Measurements from ENCODE around the gene LRRC36. TPM values are rescaled to one million over a fixed set of nuclear protein-coding genes. Genes with fewer than 3 reads are reported as not detected.
A peak's percentile ranks its signal among the peaks of the same experiment; 100 is the strongest.
"Not testable (repeated sequence)": the region's sequence is repeated elsewhere in the genome, so short reads cannot be mapped to it uniquely, and the experiment has no call there.

The LRRC36 gene
- total RNA-seq, 3 donors from 2014 or later = not detected

- Mint-ChIP-seq H3K4me1 (ENCODE audit: low read depth) (no peaks in the 10 kb centered on the region), H3K9me3 (no peaks in the 10 kb centered on the region), H3K36me3 (ENCODE audit: insufficient read depth) (no peaks in the 10 kb centered on the region), H3K4me3 (no peak overlapping the region), H3K27me3 (ENCODE audit: low read depth) (peaks cover 8% of the 10 kb centered on the region)
- DNase-seq (no peak), ATAC-seq (no peak)
Observed at GRCh38 chr16:67345401-67345800, 18.8 kb downstream of the LRRC36 start.

- Mint-ChIP-seq H3K27me3 (ENCODE audit: low read depth) (peaks cover 8% of the 10 kb centered on the region), H3K9me3 (no peaks in the 10 kb centered on the region), H3K36me3 (ENCODE audit: insufficient read depth) (no peaks in the 10 kb centered on the region), H3K4me3 (no peak overlapping the region), H3K4me1 (ENCODE audit: low read depth) (no peaks in the 10 kb centered on the region)
- no peak for ATAC-seq
- no peak for DNase-seq
Observed at GRCh38 chr16:67346341-67346740, 19.7 kb downstream of the LRRC36 start.

GRCh38 chr16:67349172-67349571 is 22.6 kb downstream of the LRRC36 start:
- Mint-ChIP-seq H3K36me3 (ENCODE audit: insufficient read depth) (no peaks in the 10 kb centered on the region), H3K27me3 (ENCODE audit: low read depth) (peaks cover 3% of the 10 kb centered on the region), H3K4me1 (ENCODE audit: low read depth) (no peaks in the 10 kb centered on the region), H3K4me3 (no peak overlapping the region), H3K9me3 (no peaks in the 10 kb centered on the region)
- ATAC-seq = peak; percentile 48 to 60
- DNase-seq = no peak

GRCh38 chr16:67350324-67350723 is 23.7 kb downstream of the LRRC36 start:
- no peaks in the 10 kb centered on the region for H3K36me3 Mint-ChIP-seq (ENCODE audit: insufficient read depth)
- ATAC-seq = no peak
- H3K27me3 Mint-ChIP-seq (ENCODE audit: low read depth) = peaks cover 2% of the 10 kb centered on the region
- no peaks in the 10 kb centered on the region for H3K9me3 Mint-ChIP-seq
- no peak overlapping the region for H3K4me3 Mint-ChIP-seq
- H3K4me1 Mint-ChIP-seq (ENCODE audit: low read depth) = no peaks in the 10 kb centered on the region
- no peak for DNase-seq

GRCh38 chr16:67352463-67352862 is 25.8 kb downstream of the LRRC36 start:
- not testable (repeated sequence) for DNase-seq; ATAC-seq; H3K36me3 Mint-ChIP-seq (ENCODE audit: insufficient read depth); H3K27me3 Mint-ChIP-seq (ENCODE audit: low read depth); H3K4me1 Mint-ChIP-seq (ENCODE audit: low read depth); H3K4me3 Mint-ChIP-seq; H3K9me3 Mint-ChIP-seq

GRCh38 chr16:67356396-67356795 is 29.8 kb downstream of the LRRC36 start:
- peaks cover 3% of the 10 kb centered on the region for H3K27me3 Mint-ChIP-seq (ENCODE audit: low read depth)
- ATAC-seq (no peak), DNase-seq (no peak)
- H3K9me3 Mint-ChIP-seq = no peaks in the 10 kb centered on the region
- H3K4me1 Mint-ChIP-seq (ENCODE audit: low read depth) = no peaks in the 10 kb centered on the region
- no peaks in the 10 kb centered on the region for H3K36me3 Mint-ChIP-seq (ENCODE audit: insufficient read depth)
- H3K4me3 Mint-ChIP-seq = no peak overlapping the region

GRCh38 chr16:67357561-67357960 is 30.9 kb downstream of the LRRC36 start:
- no peak for ATAC-seq
- Mint-ChIP-seq H3K4me1 (ENCODE audit: low read depth) (no peaks in the 10 kb centered on the region), H3K9me3 (no peaks in the 10 kb centered on the region), H3K36me3 (ENCODE audit: insufficient read depth) (no peaks in the 10 kb centered on the region), H3K4me3 (no peak overlapping the region), H3K27me3 (ENCODE audit: low read depth) (peaks cover 3% of the 10 kb centered on the region)
- no peak for DNase-seq

- peak in 1 of 2 donors; percentile 59 for ATAC-seq
- not testable (repeated sequence) for H3K27me3 Mint-ChIP-seq (ENCODE audit: low read depth)
Observed at GRCh38 chr16:67359540-67360269, 33.1 kb downstream of the LRRC36 start.

GRCh38 chr16:67361038-67361437 is 34.4 kb downstream of the LRRC36 start:
- H3K36me3 Mint-ChIP-seq (ENCODE audit: insufficient read depth) = no peaks in the 10 kb centered on the region
- peaks cover 13% of the 10 kb centered on the region for H3K4me1 Mint-ChIP-seq (ENCODE audit: low read depth)
- no peaks in the 10 kb centered on the region for H3K9me3 Mint-ChIP-seq
- peaks cover 3% of the 10 kb centered on the region for H3K27me3 Mint-ChIP-seq (ENCODE audit: low read depth)
- no peak for ATAC-seq
- H3K4me3 Mint-ChIP-seq = no peak overlapping the region
- DNase-seq = no peak

More at GRCh38 chr16:67359540-67360269, 33.1 kb downstream of the LRRC36 start:
- not testable (repeated sequence) for H3K9me3 Mint-ChIP-seq; H3K4me3 Mint-ChIP-seq; DNase-seq; H3K4me1 Mint-ChIP-seq (ENCODE audit: low read depth); H3K36me3 Mint-ChIP-seq (ENCODE audit: insufficient read depth)

GRCh38 chr16:67364600-67365235 is 38.1 kb downstream of the LRRC36 start:
- DNase-seq (no peak), ATAC-seq (peak in 1 of 2 donors; percentile 18)
- H3K4me1 Mint-ChIP-seq (ENCODE audit: low read depth) = peaks cover 13% of the 10 kb centered on the region
- peak overlapping the region; percentile 3 for H3K4me3 Mint-ChIP-seq
- no peaks in the 10 kb centered on the region for H3K36me3 Mint-ChIP-seq (ENCODE audit: insufficient read depth)
- H3K9me3 Mint-ChIP-seq = no peaks in the 10 kb centered on the region
- no peaks in the 10 kb centered on the region for H3K27me3 Mint-ChIP-seq (ENCODE audit: low read depth)

- DNase-seq (no peak), ATAC-seq (no peak)
- Mint-ChIP-seq H3K4me1 (ENCODE audit: low read depth) (peaks cover 1% of the 10 kb centered on the region), H3K4me3 (no peak overlapping the region), H3K9me3 (no peaks in the 10 kb centered on the region), H3K36me3 (ENCODE audit: insufficient read depth) (no peaks in the 10 kb centered on the region), H3K27me3 (ENCODE audit: low read depth) (peaks cover 10% of the 10 kb centered on the region)
Observed at GRCh38 chr16:67370661-67371060, 44.0 kb downstream of the LRRC36 start.

- Mint-ChIP-seq H3K4me1 (ENCODE audit: low read depth) (no peaks in the 10 kb centered on the region), H3K4me3 (no peak overlapping the region), H3K36me3 (ENCODE audit: insufficient read depth) (no peaks in the 10 kb centered on the region), H3K27me3 (ENCODE audit: low read depth) (peaks cover 15% of the 10 kb centered on the region), H3K9me3 (no peaks in the 10 kb centered on the region)
- DNase-seq (no peak), ATAC-seq (no peak)
Observed at GRCh38 chr16:67372664-67373063, 46.0 kb downstream of the LRRC36 start.

GRCh38 chr16:67376012-67376411 is 49.4 kb downstream of the LRRC36 start:
- not testable (repeated sequence) for H3K9me3 Mint-ChIP-seq; DNase-seq; H3K36me3 Mint-ChIP-seq (ENCODE audit: insufficient read depth); H3K4me3 Mint-ChIP-seq; H3K4me1 Mint-ChIP-seq (ENCODE audit: low read depth); ATAC-seq
- H3K27me3 Mint-ChIP-seq (ENCODE audit: low read depth) = peaks cover 15% of the 10 kb centered on the region

GRCh38 chr16:67378642-67379041 is 52.0 kb downstream of the LRRC36 start:
- Mint-ChIP-seq H3K36me3 (ENCODE audit: insufficient read depth) (no peaks in the 10 kb centered on the region), H3K4me3 (no peak overlapping the region), H3K27me3 (ENCODE audit: low read depth) (peaks cover 10% of the 10 kb centered on the region), H3K9me3 (no peaks in the 10 kb centered on the region), H3K4me1 (ENCODE audit: low read depth) (no peaks in the 10 kb centered on the region)
- DNase-seq (no peak), ATAC-seq (no peak)

- H3K9me3 Mint-ChIP-seq = no peaks in the 10 kb centered on the region
- DNase-seq (no peak), ATAC-seq (no peak)
- H3K36me3 Mint-ChIP-seq (ENCODE audit: insufficient read depth) = no peaks in the 10 kb centered on the region
- peaks cover 3% of the 10 kb centered on the region for H3K27me3 Mint-ChIP-seq (ENCODE audit: low read depth)
- no peak overlapping the region for H3K4me3 Mint-ChIP-seq
- peaks cover 8% of the 10 kb centered on the region for H3K4me1 Mint-ChIP-seq (ENCODE audit: low read depth)
Observed at GRCh38 chr16:67383284-67383683, 56.7 kb downstream of the LRRC36 start.

Measured in activated T-cell treated with anti-CD3 and anti-CD28 coated beads, Interleukin-2, amount 50 U/mL, for 4 hours (primary cell).